Measurements from ENCODE around the gene C22orf39. TPM values are rescaled to one million over a fixed set of nuclear protein-coding genes. Genes with fewer than 3 reads are reported as not detected.

The C22orf39 gene
- total RNA-seq, 1 experiment from 2014 or later, result 26.5 TPM

GRCh38 chr22:19431649-19432132 lies 15.8 kb downstream of the C22orf39 start, which contains the start of gene HIRA:
TSS of gene HIRA (minus strand) at chr22:19431733. CDS start at chr22:19431476, 257 bp downstream.
- Mint-ChIP-seq H3K27ac (peak within 1 kb of the TSS; percentile 95), H3K9me3 (no peaks in the 10 kb centered on the region), H3K27me3 (ENCODE audit: low read depth) (no peaks in the 10 kb centered on the region), H3K4me3 (peak within 1 kb of the TSS; percentile 84), H3K4me1 (peaks cover 20% of the 10 kb centered on the region), H3K36me3 (peaks cover 9% of the 10 kb centered on the region)
- ChIA-PET POLR2A (interaction anchor here (0.6 to 2.1 kb wide), 4 partner anchors 8 to 48 kb away, joined by 3 to 13 read pairs (median 4); partner anchors contain the start of genes C22orf39 and CDC45), CTCF (interaction anchor here (0.6 kb wide), 2 partner anchors 59 to 140 kb away, joined by 3 read pairs; partner anchors contain the start of gene CLTCL1)
- TF ChIP-seq HMGXB4 (CRISPR knock-in tag; IDR thresholded peaks at IDR 0.05) (peak; percentile 11; the same call in 1 of the 2 replicates), ERG (CRISPR knock-in tag; IDR thresholded peaks at IDR 0.05) (no peak), FOXK1 (CRISPR knock-in tag; IDR thresholded peaks at IDR 0.05) (peak; percentile 77; the same call in 1 of the 2 replicates), FOXP4 (CRISPR knock-in tag; IDR thresholded peaks at IDR 0.05) (peak; percentile 56; the same call in 1 of the 2 replicates), SP1 (CRISPR knock-in tag; conservative IDR thresholded peaks at IDR 0.05) (peak; percentile 58), GABPB1 (CRISPR knock-in tag; IDR thresholded peaks at IDR 0.05) (peak; percentile 84), ATF3 (CRISPR knock-in tag; conservative IDR thresholded peaks at IDR 0.05) (no peak), PRDM15 (CRISPR knock-in tag; IDR thresholded peaks at IDR 0.05) (peak; percentile 9; the same call in 1 of the 2 replicates), E2F4 (CRISPR knock-in tag; IDR thresholded peaks at IDR 0.05; ENCODE audit: borderline replicate concordance, low read depth) (no peak; the same call in 1 of the 2 replicates)
- DNase-seq (ENCODE audit: low spot score) (peak; percentile 87), ATAC-seq (peak; percentile 63)

GRCh38 chr22:19430890-19431541 lies 16.5 kb downstream of the C22orf39 start:
- POLR2A ChIA-PET, result interaction anchor here (0.6 to 2.1 kb wide), 4 partner anchors 8 to 49 kb away, joined by 3 to 13 read pairs (median 4); partner anchors contain the start of genes C22orf39 and CDC45
- no peaks in the 10 kb centered on the region for H3K27me3 Mint-ChIP-seq (ENCODE audit: low read depth)
- no peak overlapping the region for H3K27ac Mint-ChIP-seq
- peaks cover 20% of the 10 kb centered on the region for H3K4me1 Mint-ChIP-seq
- ATAC-seq (peak; percentile 15), DNase-seq (ENCODE audit: low spot score) (peak; percentile 42)
- CTCF ChIA-PET, result interaction anchor here (0.6 kb wide), 1 partner anchor 60 kb away, joined by 3 read pairs; no protein-coding TSS in a partner anchor
- peaks cover 9% of the 10 kb centered on the region for H3K36me3 Mint-ChIP-seq
- no peaks in the 10 kb centered on the region for H3K9me3 Mint-ChIP-seq
- H3K4me3 Mint-ChIP-seq, result peak overlapping the region; percentile 84
- TF ChIP-seq ETV6 (CRISPR knock-in tag; IDR thresholded peaks at IDR 0.05) (0 out of 2 replicates have a peak, but pooled peaks have one; percentile 37), AFF4 (CRISPR knock-in tag; IDR thresholded peaks at IDR 0.05; ENCODE audit: borderline replicate concordance) (no peak), MAX (CRISPR knock-in tag; IDR thresholded peaks at IDR 0.05) (peak; percentile 80), HMGXB4 (CRISPR knock-in tag; IDR thresholded peaks at IDR 0.05) (peak; percentile 14; the same call in 1 of the 2 replicates), EMX1 (CRISPR knock-in tag; IDR thresholded peaks at IDR 0.05) (no peak)
